Activated naive CD4-positive, alpha-beta T cell treated with anti-CD3 and anti-CD28 coated beads for 36 hours (primary cell): ENCODE results near the gene GRK6. TPM values are rescaled to one million over a fixed set of nuclear protein-coding genes. Genes with fewer than 3 reads are reported as not detected.
"Not testable (repeated sequence)": the region's sequence is repeated elsewhere in the genome, so short reads cannot be mapped to it uniquely, and the experiment has no call there.

Experiments
- CTCF ChIA-PET: fragments of 350-600 bp; sonication (Branson Sonifier 250); formaldehyde crosslinking; loops from one replicate; lab custom pipeline; 2021; ENCODE audit warnings: antibody characterized with exemption; lab: Charles Lee
- DNase-seq: peaks from one replicate; pipeline ENCODE4 v3.0.0-alpha.2; 2020
- H3K27ac Mint-ChIP-seq: one replicate; pipeline ENCODE4 v1.8.0; 2021; ENCODE audit warnings: mild to moderate bottlenecking, mixed read lengths
- H3K27me3 Mint-ChIP-seq: one replicate; pipeline ENCODE4 v1.8.0; 2021; ENCODE audit warnings: low read depth, mixed read lengths
- H3K36me3 Mint-ChIP-seq: one replicate; pipeline ENCODE4 v1.8.0; 2021; ENCODE audit warnings: low read depth, mixed read lengths
- H3K4me1 Mint-ChIP-seq: one replicate; pipeline ENCODE4 v1.8.0; 2021; ENCODE audit warnings: low read depth, mixed read lengths
- H3K4me3 Mint-ChIP-seq: one replicate; pipeline ENCODE4 v1.8.0; 2021; ENCODE audit warnings: mild to moderate bottlenecking, moderate library complexity, mixed read lengths
- H3K9me3 Mint-ChIP-seq: one replicate; pipeline ENCODE4 v1.8.0; 2021; ENCODE audit warnings: mixed read lengths
- intact Hi-C: fragments of 100-400 bp; cut with micrococcal nuclease; formaldehyde crosslinking; loops from one replicate; pipeline ENCODE4 v1.15.1; 2023
- total RNA-seq, 2 experiments: library from RNA; stranded (reverse); gene quantifications; one replicate each; pipeline ENCODE4 v1.2.3, GENCODE V29; 2021

The GRK6 gene
- total RNA-seq, 2 experiments from 2014 or later = 117 to 133 TPM

DNA sequence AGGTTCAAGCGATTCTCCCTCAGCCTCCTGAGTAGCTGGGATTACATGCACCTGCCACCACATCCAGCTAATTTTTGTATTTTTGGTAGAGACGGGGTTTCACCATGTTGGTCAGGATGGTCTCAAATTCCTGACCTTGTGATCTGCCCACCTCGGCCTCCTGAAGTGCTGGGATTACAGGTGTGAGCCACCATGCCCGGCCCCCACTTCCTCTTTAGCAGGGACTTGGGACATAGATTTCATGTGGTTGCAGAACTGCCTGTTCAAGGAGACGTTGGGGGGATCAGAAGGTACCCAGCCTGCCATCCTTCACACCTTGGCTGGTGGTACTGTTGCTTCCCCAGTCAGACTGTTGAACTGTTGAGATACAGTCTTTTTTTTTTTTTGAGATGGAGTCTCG, 9.4 kb upstream of the GRK6 start:
- DNase-seq, H3K4me3 Mint-ChIP-seq, CTCF ChIA-PET, H3K9me3 Mint-ChIP-seq, H3K27me3 Mint-ChIP-seq, H3K36me3 Mint-ChIP-seq, intact Hi-C loops, H3K27ac Mint-ChIP-seq: not testable (repeated sequence)
- H3K4me1 Mint-ChIP-seq = peaks cover 22% of the 10 kb centered on the region

DNA sequence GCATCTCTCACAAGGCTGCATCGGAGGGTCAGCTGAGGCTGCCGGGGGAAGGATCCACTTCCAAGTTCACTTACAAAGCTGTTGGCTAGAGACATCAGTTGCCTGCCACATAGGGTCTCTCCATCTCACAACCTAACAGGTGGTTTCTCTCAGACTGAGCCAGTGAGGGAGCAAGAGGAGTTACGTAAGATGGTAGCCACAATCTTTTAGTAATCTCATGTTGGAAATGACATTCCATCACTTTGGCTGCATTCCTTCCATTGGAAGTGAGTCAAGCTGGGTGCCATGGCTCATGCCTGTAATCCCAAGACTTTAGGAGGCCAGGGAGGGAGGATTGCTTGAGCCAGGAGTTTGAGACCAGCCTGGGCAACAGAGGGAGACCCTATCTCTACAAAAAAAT, 7.4 kb upstream of the GRK6 start:
- no peaks in the 10 kb centered on the region for H3K36me3 Mint-ChIP-seq
- CTCF ChIA-PET = interaction anchor here (1.6 kb wide), 1 partner anchor 15 kb away, joined by 5 read pairs; no protein-coding TSS in a partner anchor
- no peak for DNase-seq
- no peak overlapping the region for H3K4me3 Mint-ChIP-seq
- H3K27me3 Mint-ChIP-seq = no peaks in the 10 kb centered on the region
- peaks cover 11% of the 10 kb centered on the region for H3K4me1 Mint-ChIP-seq
- H3K9me3 Mint-ChIP-seq = no peaks in the 10 kb centered on the region
- intact Hi-C loops = no loop called here
- H3K27ac Mint-ChIP-seq = no peak overlapping the region

DNA sequence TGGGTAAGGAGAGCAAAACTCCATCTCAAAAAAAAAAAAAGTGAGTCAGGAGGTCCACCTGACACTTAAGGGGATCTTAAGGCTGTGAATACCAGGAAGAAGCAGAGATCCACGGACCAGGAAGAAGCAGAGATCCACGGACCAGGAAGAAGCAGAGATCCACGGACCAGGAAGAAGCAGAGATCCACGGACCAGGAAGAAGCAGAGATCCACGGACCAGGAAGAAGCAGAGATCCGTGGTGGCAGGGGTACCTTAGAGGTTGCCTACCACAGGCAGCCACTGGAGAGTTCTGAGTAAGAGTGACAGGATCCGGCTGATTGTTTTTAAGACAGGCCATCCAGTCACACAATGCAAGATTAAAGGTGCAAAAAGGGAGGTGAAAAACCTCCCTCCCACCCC, 6.0 kb upstream of the GRK6 start:
- H3K27ac Mint-ChIP-seq, H3K27me3 Mint-ChIP-seq, H3K4me3 Mint-ChIP-seq, DNase-seq, H3K4me1 Mint-ChIP-seq, intact Hi-C loops, CTCF ChIA-PET, H3K36me3 Mint-ChIP-seq, H3K9me3 Mint-ChIP-seq: not testable (repeated sequence)

DNA sequence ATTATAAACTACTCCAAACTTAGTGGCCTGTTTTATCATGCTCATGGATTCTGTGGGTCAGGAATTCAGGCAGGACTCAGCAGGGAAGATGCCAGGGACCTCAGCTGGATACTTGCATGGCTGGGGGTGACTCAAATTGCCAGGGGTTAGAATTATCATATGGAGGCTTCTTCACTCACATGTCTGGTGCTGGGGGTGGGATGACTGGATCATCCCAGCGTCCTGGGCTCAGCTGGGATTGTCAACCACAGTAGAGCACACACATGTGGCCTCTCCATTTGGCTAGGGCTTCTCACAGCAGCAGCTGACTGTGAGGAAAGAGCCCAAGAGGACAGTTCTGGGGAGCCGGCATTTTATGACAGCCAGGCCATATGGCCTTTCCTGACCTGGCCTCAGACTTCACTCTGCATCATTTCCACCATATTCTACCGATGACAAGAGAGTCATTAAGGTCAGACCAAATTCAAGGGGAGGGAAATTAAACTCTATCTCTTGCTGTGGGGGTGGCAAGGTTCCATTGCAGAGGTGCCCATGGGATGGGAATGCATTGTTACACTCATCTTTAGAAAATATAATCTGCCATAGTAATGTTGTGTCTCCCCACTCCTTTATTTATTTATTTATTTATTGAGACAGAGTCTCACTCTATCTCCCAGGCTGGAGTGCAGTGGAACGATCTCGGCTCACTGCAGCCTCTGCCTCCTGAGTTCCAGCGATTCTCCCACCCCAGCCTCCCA, 5.2 kb upstream of the GRK6 start:
- no peak overlapping the region for H3K27ac Mint-ChIP-seq
- H3K4me1 Mint-ChIP-seq = peaks cover 6% of the 10 kb centered on the region
- no peak overlapping the region for H3K4me3 Mint-ChIP-seq
- no peaks in the 10 kb centered on the region for H3K9me3 Mint-ChIP-seq
- intact Hi-C loops = no loop called here
- no peaks in the 10 kb centered on the region for H3K36me3 Mint-ChIP-seq
- H3K27me3 Mint-ChIP-seq = no peaks in the 10 kb centered on the region
- CTCF ChIA-PET = interaction anchor here (0.6 to 3.4 kb wide), 2 partner anchors 18 to 98 kb away, joined by 3 to 26 read pairs; no protein-coding TSS in a partner anchor
- DNase-seq = no peak

DNA sequence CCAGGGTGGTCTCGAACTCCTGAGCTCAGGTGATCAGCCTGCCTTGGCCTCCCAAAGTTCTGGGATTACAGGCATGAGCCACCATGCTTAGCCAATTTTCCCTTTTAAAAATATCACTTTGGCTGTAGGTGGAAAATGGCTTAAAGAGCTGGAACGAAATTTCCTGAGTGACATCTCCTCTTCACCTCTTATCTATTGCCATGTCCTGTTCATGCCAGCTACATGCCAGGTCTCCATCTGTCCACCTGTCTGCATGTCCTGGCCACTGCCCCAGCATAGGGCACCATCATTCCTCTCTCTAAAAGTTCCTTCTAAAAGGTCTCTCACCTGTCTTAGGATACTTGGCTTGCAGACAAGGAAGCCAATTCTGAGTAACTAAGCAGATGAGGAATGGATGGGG, 2.8 kb upstream of the GRK6 start:
- Mint-ChIP-seq H3K9me3 (no peaks in the 10 kb centered on the region), H3K4me3 (no peak overlapping the region), H3K27me3 (no peaks in the 10 kb centered on the region), H3K36me3 (peaks cover 16% of the 10 kb centered on the region), H3K27ac (no peak overlapping the region), H3K4me1 (peaks cover 10% of the 10 kb centered on the region)
- intact Hi-C loops = no loop called here
- no peak for DNase-seq
- CTCF ChIA-PET = interaction anchor here (0.9 to 3.6 kb wide), 4 partner anchors 20 to 111 kb away, joined by 3 to 26 read pairs (median 8); no protein-coding TSS in a partner anchor

DNA sequence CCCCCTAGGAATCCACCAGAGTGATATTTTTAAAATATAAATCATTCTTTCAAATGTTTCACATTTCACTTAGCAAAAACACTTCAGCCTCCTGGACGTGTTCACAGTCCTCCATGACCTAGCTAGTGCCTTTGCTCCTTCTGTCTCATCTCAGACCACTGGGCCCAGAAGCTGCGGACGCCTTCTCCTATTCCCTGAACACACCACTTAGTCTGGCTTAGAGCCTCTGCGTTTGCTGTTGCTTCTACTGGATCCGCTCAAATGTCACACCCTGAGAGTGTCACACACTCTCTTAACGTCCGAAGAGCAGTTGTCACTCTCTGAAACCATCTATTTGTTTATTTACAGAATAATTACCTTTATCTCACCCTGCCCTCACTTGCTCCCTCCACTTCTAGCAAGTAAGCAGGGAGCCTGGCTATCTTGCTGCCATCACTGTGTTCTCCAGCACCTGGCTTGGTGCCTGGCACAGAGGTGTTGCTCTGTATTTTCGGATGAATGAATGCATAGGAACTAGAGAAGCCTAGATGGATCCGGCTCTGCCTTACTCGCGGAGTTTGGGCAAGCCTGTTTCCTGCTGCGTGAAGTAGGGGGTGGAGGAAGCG, 1.2 kb upstream of the GRK6 start:
- CTCF ChIA-PET = interaction anchor here (1.1 to 10.3 kb wide), 7 partner anchors 12 to 35 kb away, joined by 3 to 111 read pairs (median 4); no protein-coding TSS in a partner anchor
- Mint-ChIP-seq H3K27me3 (no peaks in the 10 kb centered on the region), H3K27ac (peak overlapping the region; percentile 95), H3K4me1 (peaks cover 26% of the 10 kb centered on the region), H3K36me3 (peaks cover 32% of the 10 kb centered on the region), H3K9me3 (no peaks in the 10 kb centered on the region), H3K4me3 (peak overlapping the region; percentile 88)
- intact Hi-C loops = loop anchor here (5.0 kb wide), 2 partner anchors 888 to 1038 kb away; partner anchors contain the start of genes HIGD2A, NOP16 and RNF44
- DNase-seq = no peak

DNA sequence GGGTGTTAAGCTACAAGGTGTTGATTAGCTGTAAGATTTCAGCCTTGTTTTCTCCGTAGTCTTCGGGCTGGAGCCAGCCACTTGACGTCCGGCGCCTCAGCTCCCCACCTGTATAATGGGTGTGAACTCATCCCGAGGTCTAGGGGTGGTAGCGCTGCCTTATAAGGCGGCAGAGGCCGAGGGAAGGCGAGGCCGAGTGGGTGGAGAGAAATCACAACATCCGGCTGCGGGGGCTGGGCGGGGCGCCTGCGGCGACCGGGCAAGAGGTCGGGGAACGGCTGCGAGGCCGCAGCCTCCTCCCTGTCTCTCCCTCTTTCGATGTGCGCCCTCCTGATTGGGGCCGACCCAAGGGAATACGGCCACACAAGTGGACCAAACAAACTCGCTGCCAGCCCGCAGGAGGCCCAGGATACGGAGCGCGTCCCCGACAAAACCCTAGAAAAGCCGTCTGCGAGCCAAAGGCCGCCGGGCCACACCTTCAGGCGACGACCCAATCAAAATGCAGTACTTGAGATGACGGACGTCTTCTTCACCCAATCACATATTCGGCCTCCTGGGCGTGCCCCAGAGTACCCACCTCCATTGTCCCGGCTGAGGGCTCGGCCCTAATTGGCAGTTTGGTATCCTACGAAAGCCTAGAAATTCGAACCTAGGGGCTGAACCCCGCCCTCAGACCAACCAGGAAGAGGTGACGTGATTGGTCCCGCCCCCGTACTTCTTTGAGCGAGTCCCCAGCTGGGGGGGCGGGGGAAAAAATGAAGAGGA, 493 bp upstream of the GRK6 start:
- Mint-ChIP-seq H3K9me3 (no peaks in the 10 kb centered on the region), H3K27me3 (no peaks in the 10 kb centered on the region), H3K36me3 (peaks cover 39% of the 10 kb centered on the region), H3K4me3 (peak overlapping the region; percentile 88), H3K4me1 (peaks cover 33% of the 10 kb centered on the region), H3K27ac (peak overlapping the region; percentile 95)
- peak; percentile 100 for DNase-seq
- intact Hi-C loops = loop anchor here (1.0 to 5.0 kb wide), 8 partner anchors 23 to 1039 kb away; partner anchors contain the start of genes HIGD2A, LMAN2, NOP16 and NSD1
- CTCF ChIA-PET = interaction anchor here (0.9 to 10.3 kb wide), 7 partner anchors 22 to 37 kb away, joined by 3 to 111 read pairs (median 5); no protein-coding TSS in a partner anchor

DNA sequence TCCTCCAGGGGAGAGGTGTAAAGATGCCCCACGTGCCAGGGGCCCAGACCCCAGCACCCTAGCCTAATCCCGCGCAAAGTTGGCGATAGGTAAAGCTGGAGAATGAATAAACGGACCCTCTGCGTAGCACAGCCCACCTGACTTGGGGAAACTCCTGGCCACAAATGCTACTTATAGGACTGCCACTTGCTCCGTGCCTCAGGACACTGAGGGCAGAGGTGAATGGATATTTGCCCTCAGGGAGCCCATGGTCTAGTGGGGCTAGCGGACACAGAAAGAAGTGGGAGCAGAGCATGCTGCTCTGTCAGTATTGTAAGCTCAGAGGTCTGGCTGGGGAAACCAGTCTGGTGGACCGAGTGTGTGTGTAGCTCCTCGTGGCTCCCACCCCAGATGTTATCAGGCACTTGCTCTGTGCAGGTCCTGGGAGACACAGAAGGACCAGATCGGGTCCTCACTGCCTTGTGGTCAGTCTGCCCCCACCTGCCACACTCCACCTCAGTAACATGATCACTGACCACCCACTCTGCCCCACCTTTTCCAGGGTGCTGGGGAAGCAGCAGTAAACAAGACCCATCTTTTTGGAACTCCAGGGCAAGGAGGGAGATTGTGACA, 841 bp downstream of the GRK6 start:
- Mint-ChIP-seq H3K4me1 (peaks cover 46% of the 10 kb centered on the region), H3K9me3 (no peaks in the 10 kb centered on the region), H3K27me3 (no peaks in the 10 kb centered on the region), H3K36me3 (peaks cover 47% of the 10 kb centered on the region), H3K27ac (peak overlapping the region; percentile 95), H3K4me3 (peak overlapping the region; percentile 95)
- intact Hi-C loops = loop anchor here (2.0 to 5.0 kb wide), 3 partner anchors 65 to 1040 kb away; partner anchors contain the start of genes HIGD2A, NOP16 and RNF44
- DNase-seq = no peak
- CTCF ChIA-PET = interaction anchor here (0.5 to 10.3 kb wide), 9 partner anchors 13 to 115 kb away, joined by 3 to 111 read pairs (median 4); no protein-coding TSS in a partner anchor

DNA sequence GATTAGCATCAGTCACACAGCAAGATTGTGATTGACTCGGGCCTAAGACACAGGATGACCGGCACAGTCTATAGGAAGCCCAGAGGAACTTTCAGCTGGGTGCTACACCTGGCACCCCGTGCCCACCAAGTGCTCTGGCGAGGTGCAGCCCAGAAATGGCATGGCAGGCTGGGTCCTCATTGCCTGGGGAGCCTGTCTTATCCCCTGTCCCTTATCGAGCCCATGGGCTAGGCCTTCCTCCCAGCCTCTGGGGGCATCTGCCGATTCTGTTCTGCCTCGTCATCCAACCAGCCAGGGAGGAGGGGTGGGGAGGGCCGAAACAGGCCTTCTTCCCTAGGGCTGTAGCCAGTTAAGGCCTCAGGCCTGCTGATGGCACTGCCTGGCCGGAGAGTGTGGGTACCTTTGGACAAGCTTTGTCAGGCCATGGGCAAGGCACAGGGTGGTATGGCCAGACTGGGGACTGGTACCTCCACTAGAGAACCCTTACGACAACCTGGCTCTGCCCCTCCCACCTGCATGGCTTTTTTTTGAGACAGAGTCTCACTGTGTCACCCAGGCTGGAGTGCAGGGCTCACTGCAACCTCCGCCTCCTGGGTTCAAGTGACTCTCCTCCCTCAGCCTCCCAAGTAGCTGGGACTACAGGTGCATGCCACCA, 1.6 kb downstream of the GRK6 start:
- Mint-ChIP-seq H3K36me3 (peaks cover 50% of the 10 kb centered on the region), H3K27me3 (no peaks in the 10 kb centered on the region), H3K27ac (peak overlapping the region; percentile 95), H3K4me1 (peaks cover 52% of the 10 kb centered on the region), H3K9me3 (no peaks in the 10 kb centered on the region), H3K4me3 (peak overlapping the region; percentile 95)
- CTCF ChIA-PET = interaction anchor here (1.2 to 10.3 kb wide), 6 partner anchors 14 to 116 kb away, joined by 3 to 111 read pairs (median 5); no protein-coding TSS in a partner anchor
- intact Hi-C loops = loop anchor here (2.0 to 5.0 kb wide), 3 partner anchors 65 to 1041 kb away; partner anchors contain the start of genes HIGD2A, NOP16 and RNF44
- DNase-seq = peak; percentile 61

DNA sequence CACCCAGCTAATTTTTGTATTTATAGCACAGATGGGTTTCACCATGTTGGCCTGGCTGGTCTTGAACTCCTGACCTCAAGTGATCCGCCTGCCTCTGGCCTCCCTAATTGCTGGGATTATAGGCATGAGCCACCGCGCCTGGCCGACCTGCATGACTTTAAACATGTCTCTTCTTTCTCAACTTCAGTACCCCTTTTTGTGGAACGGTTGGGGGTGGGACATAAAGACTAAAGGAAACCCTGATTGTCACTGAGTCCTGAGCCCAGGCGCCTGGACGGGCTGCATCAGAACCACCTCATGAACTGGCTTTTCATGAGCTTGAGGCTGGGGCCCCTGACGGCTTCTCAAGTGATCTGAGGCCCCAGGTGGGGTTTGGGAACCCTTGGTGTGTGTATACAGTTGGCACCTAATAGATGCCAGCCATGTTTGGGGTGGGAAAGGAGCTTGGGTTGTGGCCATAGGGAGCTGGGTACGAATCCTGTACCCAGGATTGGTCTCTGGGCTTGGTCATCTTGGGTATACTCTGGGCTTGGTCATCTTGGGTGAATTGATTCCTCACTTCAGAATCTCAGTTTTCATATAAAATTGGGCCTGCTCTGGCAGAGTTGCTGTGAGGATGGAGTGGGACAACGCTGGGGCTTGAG, 2.2 kb downstream of the GRK6 start:
- intact Hi-C loops = loop anchor here (1.0 to 5.0 kb wide), 7 partner anchors 12 to 1041 kb away; partner anchors contain the start of genes HIGD2A, NOP16 and RNF44
- Mint-ChIP-seq H3K4me1 (peaks cover 57% of the 10 kb centered on the region), H3K36me3 (peaks cover 55% of the 10 kb centered on the region), H3K27me3 (no peaks in the 10 kb centered on the region), H3K27ac (peak overlapping the region; percentile 95), H3K4me3 (peak overlapping the region; percentile 95), H3K9me3 (no peaks in the 10 kb centered on the region)
- no peak for DNase-seq
- CTCF ChIA-PET = interaction anchor here (0.7 to 10.3 kb wide), 5 partner anchors 15 to 116 kb away, joined by 3 to 111 read pairs (median 6); no protein-coding TSS in a partner anchor
